A549 treated with CORT108297 at 1 μM for 4 hours (cell line): ENCODE measurements around the gene PCDHA11. TPM values are rescaled to one million over a fixed set of nuclear protein-coding genes. Genes with fewer than 3 reads are reported as not detected.

Experiments
- total RNA-seq: library from RNA; stranded (reverse); fragments of 200-300 nt; extraction: Qiagen RNA extraction; gene quantifications from 5 replicates; pipeline ENCODE4 v1.2.3, GENCODE V29; 2022

Gene PCDHA11
- 0.08 to 0.40 TPM (median 0.10 TPM) in 5 replicates for total RNA-seq

GRCh38 chr5:140868721-140869554 lies at the start of gene PCDHA11:
Gene PCDHA11, plus strand, starts transcription at chr5:140868957. Its CDS starts 147 bp downstream, at chr5:140869104.

GRCh38 chr5:140821375-140822280 lies 47.1 kb upstream of the PCDHA11 start, which contains the start of gene PCDHA5:
Gene PCDHA5, plus strand, starts transcription at chr5:140821613.

GRCh38 chr5:140827704-140828361 lies 40.9 kb upstream of the PCDHA11 start, which contains the start of gene PCDHA6:
Gene PCDHA6, plus strand, starts transcription at chr5:140827960. Its CDS starts 132 bp downstream, at chr5:140828092.

GRCh38 chr5:140833993-140834392 lies 34.8 kb upstream of the PCDHA11 start, which contains the start of gene PCDHA7:
Gene PCDHA7, plus strand, starts transcription at chr5:140834269. Its CDS starts 115 bp downstream, at chr5:140834384.

GRCh38 chr5:140840978-140841962 lies 27.5 kb upstream of the PCDHA11 start, which contains the start of gene PCDHA8:
Gene PCDHA8, plus strand, starts transcription at chr5:140841187. Its CDS starts 135 bp downstream, at chr5:140841322.

GRCh38 chr5:140848139-140849102 lies 20.3 kb upstream of the PCDHA11 start, which contains the start of gene PCDHA9:
Gene PCDHA9, plus strand, starts transcription at chr5:140848382. Its CDS starts 114 bp downstream, at chr5:140848496.

GRCh38 chr5:140855772-140856674 lies 12.7 kb upstream of the PCDHA11 start, which contains the start of gene PCDHA10:
Gene PCDHA10, plus strand, starts transcription at chr5:140855897. Its CDS starts 152 bp downstream, at chr5:140856049.

GRCh38 chr5:140875085-140876065 lies 6.6 kb downstream of the PCDHA11 start, which contains the start of gene PCDHA12:
Gene PCDHA12, plus strand, starts transcription at chr5:140875308. Its CDS starts 165 bp downstream, at chr5:140875473.

GRCh38 chr5:140881889-140882590 lies 13.3 kb downstream of the PCDHA11 start, which contains the start of gene PCDHA13:
Gene PCDHA13, plus strand, starts transcription at chr5:140882124. Its CDS starts 145 bp downstream, at chr5:140882269.

Other genes starting within 250 kb of the PCDHA11 start
- gene CD14, start 235.8 kb upstream of the PCDHA11 start, total RNA-seq, result 4.2 to 5.3 TPM (median 4.5 TPM) in 5 replicates
- gene TMCO6, start 229.5 kb upstream of the PCDHA11 start, total RNA-seq, result 11.6 to 17.6 TPM (median 14.7 TPM) in 5 replicates
- gene NDUFA2, start 221.3 kb upstream of the PCDHA11 start, total RNA-seq, result 101 to 133 TPM (median 119 TPM) in 5 replicates
- 83.4 to 125 TPM (median 91.1 TPM) in 5 replicates for gene IK, start 221.1 kb upstream of the PCDHA11 start, total RNA-seq
- 27.6 to 30.9 TPM (median 29.4 TPM) in 5 replicates for gene WDR55, start 204.1 kb upstream of the PCDHA11 start, total RNA-seq
- 0.44 to 1.0 TPM (median 0.92 TPM) in 5 replicates for gene DND1, start 195.4 kb upstream of the PCDHA11 start, total RNA-seq
- gene HARS1, start 177.6 kb upstream of the PCDHA11 start, total RNA-seq, result 75.2 to 87.0 TPM (median 79.6 TPM) in 5 replicates
- 33.5 to 42.3 TPM (median 40.2 TPM) in 5 replicates for gene HARS2, start 177.5 kb upstream of the PCDHA11 start, total RNA-seq
- gene ZMAT2, start 168.5 kb upstream of the PCDHA11 start, total RNA-seq, result 80.9 to 136 TPM (median 89.0 TPM) in 5 replicates
- 0.10 to 0.27 TPM (median 0.19 TPM) in 5 replicates for gene PCDHA1, start 82.8 kb upstream of the PCDHA11 start, total RNA-seq
- gene PCDHA2, start 74.1 kb upstream of the PCDHA11 start, total RNA-seq, result 0.05 to 0.08 TPM (median 0.05 TPM) in 4 of 5 replicates, not detected in the other
- gene PCDHA3, start 67.9 kb upstream of the PCDHA11 start, total RNA-seq, result 0.88 to 1.1 TPM (median 0.96 TPM) in 5 replicates
- gene PCDHA4, start 61.9 kb upstream of the PCDHA11 start, total RNA-seq, result 1.5 to 2.2 TPM (median 1.6 TPM) in 5 replicates
- gene PCDHA5, start 47.3 kb upstream of the PCDHA11 start, total RNA-seq, result 0.47 to 0.79 TPM (median 0.70 TPM) in 5 replicates
- 0.03 to 0.07 TPM (median 0.05 TPM) in 4 of 5 replicates, not detected in the other for gene PCDHA6, start 41.0 kb upstream of the PCDHA11 start, total RNA-seq
- 0.06 to 0.15 TPM (median 0.12 TPM) in 5 replicates for gene PCDHA7, start 34.7 kb upstream of the PCDHA11 start, total RNA-seq
- 0.02 to 0.13 TPM (median 0.05 TPM) in 5 replicates for gene PCDHA8, start 27.8 kb upstream of the PCDHA11 start, total RNA-seq
- gene PCDHA9, start 20.6 kb upstream of the PCDHA11 start, total RNA-seq, result 0.01 TPM in 1 of 5 replicates, not detected in the others
- gene PCDHA10, start 13.1 kb upstream of the PCDHA11 start, total RNA-seq, result 0.01 to 0.02 TPM (median 0.02 TPM) in 3 of 5 replicates, not detected in the others
- 2.6 to 3.4 TPM (median 3.0 TPM) in 5 replicates for gene PCDHA12, start 6.4 kb downstream of the PCDHA11 start, total RNA-seq
- 0.05 to 0.20 TPM (median 0.06 TPM) in 3 of 5 replicates, not detected in the others for gene PCDHA13, start 13.2 kb downstream of the PCDHA11 start, total RNA-seq
- 1.3 to 1.9 TPM (median 1.7 TPM) in 5 replicates for gene PCDHAC1, start 57.3 kb downstream of the PCDHA11 start, total RNA-seq
- 2.9 to 3.6 TPM (median 3.2 TPM) in 5 replicates for gene PCDHAC2, start 97.5 kb downstream of the PCDHA11 start, total RNA-seq
- not detected in 5 replicates for gene PCDHB1, start 182.4 kb downstream of the PCDHA11 start, total RNA-seq
- gene PCDHB2, start 225.7 kb downstream of the PCDHA11 start, total RNA-seq, result 3.1 to 6.7 TPM (median 3.8 TPM) in 5 replicates
- gene PCDHB3, start 231.5 kb downstream of the PCDHA11 start, total RNA-seq, result 0.06 to 1.8 TPM (median 0.06 TPM) in 3 of 5 replicates, not detected in the others